Activated T-helper 1 cell treated with anti-CD3 and anti-CD28 coated beads, Interleukin-12 subunit alpha, Interleukin-12 subunit beta, Interleukin-2, Interleukin-4 antibody, amounts not matched to agents 30 ng/mL and 10 ng/mL and 1 ng/mL, durations not matched to agents 14 hours and 24 hours and 36 hours (primary cell): ENCODE measurements around the gene LRRC8C. TPM values are rescaled to one million over a fixed set of nuclear protein-coding genes. Genes with fewer than 3 reads are reported as not detected.
A peak's percentile ranks its signal among the peaks of the same experiment; 100 is the strongest.

Experiments
- DNase-seq: peaks from one replicate; pipeline ENCODE4 v3.0.0; 2021; ENCODE audit warnings: low spot score
- H3K27ac Mint-ChIP-seq: one replicate; pipeline ENCODE4 v1.8.0; 2021; ENCODE audit warnings: mild to moderate bottlenecking, mixed read lengths
- H3K27me3 Mint-ChIP-seq: one replicate; pipeline ENCODE4 v1.8.0; 2022; ENCODE audit warnings: mild to moderate bottlenecking, moderate library complexity, mixed read lengths; ENCODE audit not compliant: insufficient read depth
- H3K36me3 Mint-ChIP-seq: one replicate; pipeline ENCODE4 v1.8.0; 2021; ENCODE audit warnings: low read depth, mixed read lengths
- H3K4me1 Mint-ChIP-seq: one replicate; pipeline ENCODE4 v1.8.0; 2021; ENCODE audit warnings: low read depth, mixed read lengths
- H3K4me3 Mint-ChIP-seq: one replicate; pipeline ENCODE4 v1.8.0; 2021; ENCODE audit warnings: mild to moderate bottlenecking, moderate library complexity, mixed read lengths
- H3K9me3 Mint-ChIP-seq: one replicate; pipeline ENCODE4 v1.8.0; 2021; ENCODE audit warnings: mixed read lengths
- intact Hi-C: fragments of 100-400 bp; cut with micrococcal nuclease; formaldehyde crosslinking; loops from one replicate; pipeline ENCODE4 v1.15.1; 2024
- total RNA-seq: library from RNA; stranded (reverse); gene quantifications from 2 replicates; pipeline ENCODE4 v1.2.3, GENCODE V29; 2022

The LRRC8C gene
- total RNA-seq, 1 donor from 2014 or later = 64.3 TPM

GRCh38 chr1:89739013-89739843 lies 106.3 kb downstream of the LRRC8C start:
- DNase-seq = no peak
- Mint-ChIP-seq H3K27ac (peak overlapping the region; percentile 95), H3K27me3 (peaks cover 3% of the 10 kb centered on the region), H3K36me3 (peaks cover 18% of the 10 kb centered on the region), H3K4me1 (peaks cover 76% of the 10 kb centered on the region), H3K4me3 (peak overlapping the region; percentile 72), H3K9me3 (peaks cover 13% of the 10 kb centered on the region)
- intact Hi-C loops = loop anchor here (1.0 to 10.0 kb wide), 4 partner anchors 8 to 464 kb away; partner anchors contain the start of gene GBP5

DNA sequence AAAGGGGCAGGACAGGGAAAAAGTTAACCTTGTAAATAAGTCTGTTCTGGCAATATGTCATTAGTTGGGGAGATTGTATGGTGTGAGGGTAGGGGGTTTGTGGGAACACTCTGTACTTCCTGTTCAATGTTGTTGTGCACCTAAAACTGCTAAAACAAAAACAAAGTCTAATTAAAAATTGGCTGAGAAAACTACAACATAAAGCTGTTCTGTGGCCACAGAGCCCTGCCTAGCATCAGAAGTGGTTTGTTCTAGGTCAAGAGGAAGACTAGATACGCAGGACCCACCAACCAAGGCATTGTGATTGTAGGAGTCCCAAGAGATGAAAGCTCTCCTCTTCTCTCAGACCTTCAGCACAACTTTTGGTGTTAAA lies 106.9 kb downstream of the LRRC8C start:
- peaks cover 73% of the 10 kb centered on the region for H3K4me1 Mint-ChIP-seq
- intact Hi-C loops = loop anchor here (1.0 to 10.0 kb wide), 4 partner anchors 9 to 465 kb away; partner anchors contain the start of gene GBP5
- peak overlapping the region; percentile 95 for H3K27ac Mint-ChIP-seq
- H3K36me3 Mint-ChIP-seq = peaks cover 18% of the 10 kb centered on the region
- peaks cover 3% of the 10 kb centered on the region for H3K27me3 Mint-ChIP-seq
- no peak for DNase-seq
- peaks cover 13% of the 10 kb centered on the region for H3K9me3 Mint-ChIP-seq
- H3K4me3 Mint-ChIP-seq = peak overlapping the region; percentile 72

DNA sequence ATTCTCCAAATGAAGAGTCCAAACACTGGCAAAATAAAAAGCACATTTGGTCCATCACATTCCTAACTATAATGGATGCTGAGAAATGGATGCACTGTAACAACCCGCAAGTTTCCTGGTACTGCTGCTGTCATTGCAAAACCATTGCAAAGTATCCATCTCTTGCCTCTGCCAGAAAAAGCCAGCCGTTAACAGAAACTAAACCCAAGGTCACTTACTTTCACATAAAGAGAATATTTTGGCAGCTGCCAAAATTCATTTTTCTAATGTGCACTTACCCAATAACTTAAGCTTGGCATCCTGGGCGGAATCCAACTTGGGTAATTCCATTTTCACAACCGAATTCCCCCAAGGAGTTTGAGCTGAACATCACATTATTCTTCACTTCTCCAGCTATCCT lies 110.9 kb downstream of the LRRC8C start:
- Mint-ChIP-seq H3K4me3 (no peak overlapping the region), H3K36me3 (peaks cover 24% of the 10 kb centered on the region), H3K4me1 (peaks cover 68% of the 10 kb centered on the region), H3K27me3 (peaks cover 3% of the 10 kb centered on the region), H3K27ac (no peak overlapping the region), H3K9me3 (peaks cover 22% of the 10 kb centered on the region)
- no peak for DNase-seq
- intact Hi-C loops = no loop called here

- no peak for DNase-seq
- peaks cover 21% of the 10 kb centered on the region for H3K36me3 Mint-ChIP-seq
- peak overlapping the region; percentile 86 for H3K27ac Mint-ChIP-seq
- peaks cover 3% of the 10 kb centered on the region for H3K27me3 Mint-ChIP-seq
- peak overlapping the region; percentile 28 for H3K4me3 Mint-ChIP-seq
- intact Hi-C loops = loop anchor here (1.0 kb wide), 3 partner anchors 14 to 27 kb away; no protein-coding TSS in a partner anchor
- H3K9me3 Mint-ChIP-seq = peaks cover 18% of the 10 kb centered on the region
- peaks cover 40% of the 10 kb centered on the region for H3K4me1 Mint-ChIP-seq
Measured at GRCh38 chr1:89746424-89747149, 113.7 kb downstream of the LRRC8C start.

- DNase-seq = no peak
- Mint-ChIP-seq H3K4me3 (peak overlapping the region; percentile 2), H3K27me3 (no peaks in the 10 kb centered on the region), H3K9me3 (no peaks in the 10 kb centered on the region), H3K36me3 (peaks cover 6% of the 10 kb centered on the region), H3K4me1 (peaks cover 53% of the 10 kb centered on the region), H3K27ac (peak overlapping the region; percentile 64)
- intact Hi-C loops = loop anchor here (1.0 kb wide), 2 partner anchors 12 to 37 kb away; no protein-coding TSS in a partner anchor
Measured at GRCh38 chr1:89753761-89754160, 120.8 kb downstream of the LRRC8C start.

- Mint-ChIP-seq H3K4me3 (peak overlapping the region; percentile 2), H3K9me3 (no peaks in the 10 kb centered on the region), H3K27ac (peak overlapping the region; percentile 64), H3K27me3 (no peaks in the 10 kb centered on the region), H3K4me1 (peaks cover 61% of the 10 kb centered on the region), H3K36me3 (peaks cover 13% of the 10 kb centered on the region)
- no peak for DNase-seq
- intact Hi-C loops = loop anchor here (1.0 kb wide), 1 partner anchor 38 kb away; no protein-coding TSS in a partner anchor
Measured at GRCh38 chr1:89754518-89754917, 121.6 kb downstream of the LRRC8C start.

DNA sequence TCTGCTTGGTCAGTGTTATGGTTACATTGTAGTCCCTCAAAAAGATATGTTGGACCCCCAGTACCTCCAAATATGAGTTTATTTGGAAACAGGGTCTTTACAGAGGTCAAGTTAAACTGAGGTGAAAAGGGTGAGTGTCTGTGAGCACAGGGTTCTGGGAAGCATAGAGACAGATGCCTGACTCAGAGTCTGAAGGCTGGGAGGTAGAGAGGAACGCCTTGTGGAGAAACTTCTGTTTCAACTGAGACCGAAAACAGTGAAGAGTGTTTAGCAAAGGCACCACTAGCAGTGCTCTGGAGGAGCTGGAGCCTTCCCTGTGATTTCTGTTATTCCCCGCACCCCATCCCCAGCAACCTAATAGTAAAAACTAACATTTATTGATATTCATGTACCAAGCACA lies 122.7 kb downstream of the LRRC8C start:
- intact Hi-C loops = no loop called here
- DNase-seq = no peak
- Mint-ChIP-seq H3K27ac (peak overlapping the region; percentile 14), H3K4me3 (no peak overlapping the region), H3K27me3 (no peaks in the 10 kb centered on the region), H3K4me1 (peaks cover 72% of the 10 kb centered on the region), H3K36me3 (peaks cover 14% of the 10 kb centered on the region), H3K9me3 (no peaks in the 10 kb centered on the region)

DNA sequence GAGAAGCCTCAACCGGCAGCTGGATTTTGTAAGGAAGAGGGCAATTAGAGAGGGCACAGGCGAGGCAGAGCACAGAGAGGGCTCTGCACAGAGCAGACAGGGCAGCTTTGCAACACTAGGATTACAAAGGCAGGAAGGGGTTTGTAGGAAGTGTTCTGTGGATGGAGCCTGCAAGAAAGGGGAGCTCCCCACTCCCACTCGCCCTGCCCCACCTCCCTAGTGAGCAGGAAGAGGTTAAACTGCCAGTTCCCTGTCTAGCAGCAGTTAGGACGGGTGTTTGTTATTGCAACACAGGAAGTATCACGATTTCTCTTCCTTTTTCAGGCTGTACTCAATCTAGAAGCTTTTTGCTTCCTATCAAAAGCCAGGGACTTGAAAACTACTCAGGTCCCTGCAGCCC lies 124.6 kb downstream of the LRRC8C start:
- intact Hi-C loops = loop anchor here (1.0 kb wide), 3 partner anchors 12 to 38 kb away; no protein-coding TSS in a partner anchor
- peak overlapping the region; percentile 93 for H3K27ac Mint-ChIP-seq
- H3K9me3 Mint-ChIP-seq = no peaks in the 10 kb centered on the region
- H3K36me3 Mint-ChIP-seq = peaks cover 18% of the 10 kb centered on the region
- H3K27me3 Mint-ChIP-seq = no peaks in the 10 kb centered on the region
- H3K4me3 Mint-ChIP-seq = peak overlapping the region; percentile 78
- peak; percentile 51 for DNase-seq
- peaks cover 89% of the 10 kb centered on the region for H3K4me1 Mint-ChIP-seq

DNA sequence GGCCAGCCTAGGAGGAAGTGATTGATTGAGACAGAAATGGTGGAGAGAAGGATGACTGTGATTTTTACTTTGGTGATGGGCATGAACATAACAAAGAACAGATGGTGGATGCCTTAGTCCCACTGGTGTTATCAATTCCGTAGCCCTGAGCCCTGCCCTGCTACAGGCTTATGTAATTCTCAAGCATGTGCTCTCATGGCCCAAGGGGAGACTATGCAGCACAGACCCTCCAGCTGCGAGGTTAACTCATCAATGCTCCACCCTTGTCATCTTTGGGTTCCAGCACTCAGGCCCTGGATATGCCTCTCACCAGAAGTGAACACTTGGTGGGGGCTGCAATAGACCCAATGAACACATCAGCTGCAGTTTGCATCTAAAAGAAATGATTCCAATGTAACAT lies 125.2 kb downstream of the LRRC8C start:
- Mint-ChIP-seq H3K4me1 (peaks cover 95% of the 10 kb centered on the region), H3K9me3 (no peaks in the 10 kb centered on the region), H3K4me3 (peak overlapping the region; percentile 78), H3K27ac (peak overlapping the region; percentile 93), H3K27me3 (no peaks in the 10 kb centered on the region), H3K36me3 (peaks cover 18% of the 10 kb centered on the region)
- intact Hi-C loops = no loop called here
- DNase-seq = no peak

GRCh38 chr1:89759036-89759435 lies 126.1 kb downstream of the LRRC8C start:
- Mint-ChIP-seq H3K36me3 (peaks cover 20% of the 10 kb centered on the region), H3K4me1 (peaks cover 98% of the 10 kb centered on the region), H3K4me3 (peak overlapping the region; percentile 37), H3K9me3 (no peaks in the 10 kb centered on the region), H3K27me3 (no peaks in the 10 kb centered on the region), H3K27ac (peak overlapping the region; percentile 69)
- intact Hi-C loops = no loop called here
- no peak for DNase-seq

- Mint-ChIP-seq H3K4me3 (no peak overlapping the region), H3K27me3 (no peaks in the 10 kb centered on the region), H3K4me1 (peaks cover 88% of the 10 kb centered on the region), H3K27ac (no peak overlapping the region), H3K36me3 (peaks cover 20% of the 10 kb centered on the region), H3K9me3 (no peaks in the 10 kb centered on the region)
- DNase-seq = no peak
- intact Hi-C loops = no loop called here
Measured at GRCh38 chr1:89760496-89760895, 127.6 kb downstream of the LRRC8C start.

GRCh38 chr1:89761338-89761737 lies 128.4 kb downstream of the LRRC8C start:
- Mint-ChIP-seq H3K36me3 (peaks cover 20% of the 10 kb centered on the region), H3K9me3 (no peaks in the 10 kb centered on the region), H3K27me3 (no peaks in the 10 kb centered on the region), H3K4me3 (peak overlapping the region; percentile 66), H3K4me1 (peaks cover 79% of the 10 kb centered on the region), H3K27ac (peak overlapping the region; percentile 41)
- DNase-seq = no peak
- intact Hi-C loops = no loop called here

GRCh38 chr1:89761901-89762300 lies 129.0 kb downstream of the LRRC8C start:
- H3K27me3 Mint-ChIP-seq = no peaks in the 10 kb centered on the region
- no peak for DNase-seq
- H3K27ac Mint-ChIP-seq = peak overlapping the region; percentile 93
- H3K4me1 Mint-ChIP-seq = peaks cover 74% of the 10 kb centered on the region
- no peaks in the 10 kb centered on the region for H3K9me3 Mint-ChIP-seq
- intact Hi-C loops = loop anchor here (2.0 kb wide), 3 partner anchors 19 to 63 kb away; no protein-coding TSS in a partner anchor
- peaks cover 20% of the 10 kb centered on the region for H3K36me3 Mint-ChIP-seq
- peak overlapping the region; percentile 66 for H3K4me3 Mint-ChIP-seq
